GM19397 (cell line): Measurements from ENCODE around the gene FBN2.

Experiments
- ATAC-seq: cut with Tn5 transposase; IDR thresholded peaks from one replicate; pipeline ENCODE4 v1.9.1; 2021; ENCODE audit warnings: mild to moderate bottlenecking, moderate library complexity; ENCODE audit not compliant: unreplicated experiment

Gene FBN2

GRCh38 chr5:128259607-128260021 lies 278.4 kb downstream of the FBN2 start:
- no peak for ATAC-seq

- no peak for ATAC-seq
Observed at GRCh38 chr5:128258372-128258771, 279.7 kb downstream of the FBN2 start.

- no peak for ATAC-seq
Observed at GRCh38 chr5:128257076-128257475, 281.0 kb downstream of the FBN2 start.

- ATAC-seq, result no peak
Observed at GRCh38 chr5:128254789-128255188, 283.3 kb downstream of the FBN2 start.

GRCh38 chr5:128253880-128254279 lies 284.2 kb downstream of the FBN2 start:
- no peak for ATAC-seq

GRCh38 chr5:128253161-128253560 lies 284.9 kb downstream of the FBN2 start:
- no peak for ATAC-seq

- ATAC-seq, result no peak
Observed at GRCh38 chr5:128252756-128253155, 285.3 kb downstream of the FBN2 start.

- no peak for ATAC-seq
Observed at GRCh38 chr5:128252196-128252595, 285.8 kb downstream of the FBN2 start.

- ATAC-seq, result no peak
Observed at GRCh38 chr5:128245974-128246373, 292.1 kb downstream of the FBN2 start.

- no peak for ATAC-seq
Observed at GRCh38 chr5:128243958-128244582, 294.0 kb downstream of the FBN2 start.

- no peak for ATAC-seq
Observed at GRCh38 chr5:128241051-128241695, 296.9 kb downstream of the FBN2 start.

GRCh38 chr5:128237546-128237945 lies 300.5 kb downstream of the FBN2 start:
- no peak for ATAC-seq

GRCh38 chr5:128237000-128237399 lies 301.0 kb downstream of the FBN2 start:
- ATAC-seq, result no peak

GRCh38 chr5:128236334-128236733 lies 301.7 kb downstream of the FBN2 start:
- no peak for ATAC-seq

- ATAC-seq, result no peak
Observed at GRCh38 chr5:128234928-128235641, 303.0 kb downstream of the FBN2 start.

GRCh38 chr5:128228521-128228920 lies 309.5 kb downstream of the FBN2 start:
- no peak for ATAC-seq

- ATAC-seq, result no peak
Observed at GRCh38 chr5:128228008-128228407, 310.0 kb downstream of the FBN2 start.

- ATAC-seq, result no peak
Observed at GRCh38 chr5:128225245-128226030, 312.6 kb downstream of the FBN2 start.

- no peak for ATAC-seq
Observed at GRCh38 chr5:128224336-128224735, 313.7 kb downstream of the FBN2 start.

- ATAC-seq, result no peak
Observed at GRCh38 chr5:128220841-128221240, 317.2 kb downstream of the FBN2 start.

GRCh38 chr5:128216860-128217531 lies 321.0 kb downstream of the FBN2 start:
- ATAC-seq, result no peak
